Fibroblast of lung (primary cell): ENCODE measurements around the gene NOX4. TPM values are rescaled to one million over a fixed set of nuclear protein-coding genes. Genes with fewer than 3 reads are reported as not detected.
"Not testable (repeated sequence)": the region's sequence is repeated elsewhere in the genome, so short reads cannot be mapped to it uniquely, and the experiment has no call there.

Experiments
- DNase-seq, 2 donors: peaks; one replicate each; pipeline versions ENCODE4 v3.0.0 to v3.0.0-alpha.2; 2010; ENCODE audit warnings: low read depth in 2 of 2
- H2AFZ ChIP-seq: 2 replicates; pipeline ENCODE4 v1.5.1; 2012; ENCODE audit warnings: low read length, control low read depth, inconsistent platforms
- H3K27ac ChIP-seq: 2 replicates; pipeline ENCODE4 v1.5.1; 2011; ENCODE audit warnings: low read length, control low read depth; ENCODE audit not compliant: insufficient read depth
- H3K27me3 ChIP-seq: 2 replicates; pipeline ENCODE4 v1.5.1; 2011; ENCODE audit warnings: mild to moderate bottlenecking, low read length; ENCODE audit not compliant: control insufficient read depth, insufficient read depth
- H3K36me3 ChIP-seq: 2 replicates; pipeline ENCODE4 v1.5.1; 2011; ENCODE audit warnings: low read length; ENCODE audit not compliant: control insufficient read depth, insufficient read depth
- H3K4me1 ChIP-seq: 2 replicates; pipeline ENCODE4 v1.5.1; 2011; ENCODE audit warnings: low read length; ENCODE audit not compliant: control insufficient read depth, insufficient read depth; ENCODE audit errors: extremely low read depth
- H3K4me2 ChIP-seq: 2 replicates; pipeline ENCODE4 v1.5.1; 2011; ENCODE audit warnings: low read length, control low read depth; ENCODE audit not compliant: insufficient read depth; ENCODE audit errors: extremely low read depth
- H3K4me3 ChIP-seq, 4 experiments: fragments of 200-600 bp in 1 of 4; sonication (generic) in 1 of 4; replicated peaks in 1 of 4; 2 replicates each; pipeline ENCODE4 v1.5.1; 2011 to 2016; ENCODE audit warnings: low read length in 4 of 4, low read depth in 3 of 4, mild to moderate bottlenecking in 3 of 4, control low read depth in 2 of 4, inconsistent platforms in 1 of 4, mixed read lengths in 1 of 4; ENCODE audit not compliant: insufficient read depth in 1 of 4; ENCODE audit errors: control extremely low read depth in 1 of 4
- H3K79me2 ChIP-seq: 2 replicates; pipeline ENCODE4 v1.5.1; 2012; ENCODE audit warnings: mild to moderate bottlenecking, low read length, inconsistent platforms; ENCODE audit not compliant: control insufficient read depth, insufficient read depth
- H3K9ac ChIP-seq: 2 replicates; pipeline ENCODE4 v1.5.1; 2011; ENCODE audit warnings: mild to moderate bottlenecking, low read length, control low read depth; ENCODE audit not compliant: insufficient read depth
- H3K9me3 ChIP-seq: 2 replicates; pipeline ENCODE4 v1.5.1; 2012; ENCODE audit warnings: low read depth, low read length; ENCODE audit not compliant: control insufficient read depth, insufficient read depth
- H4K20me1 ChIP-seq: 2 replicates; pipeline ENCODE4 v1.5.1; 2011; ENCODE audit warnings: low read length; ENCODE audit not compliant: control insufficient read depth, insufficient read depth; ENCODE audit errors: extremely low read depth
- EZH2 ChIP-seq: IDR thresholded peaks from 2 replicates; pipeline ENCODE4 v1.5.1; 2012; ENCODE audit warnings: low read length, control low read depth, mild to moderate bottlenecking; ENCODE audit errors: missing control alignments
- polyA plus RNA-seq, 2 donors: library from polyadenylated mRNA; depleted of rRNA in 1 of 2; stranded (reverse) in 1 of 2; unstranded in 1 of 2; fragments of >200 nt; gene quantifications; 2 replicates each; pipeline ENCODE4 v1.2.1, GENCODE V29; 2011 to 2012; ENCODE audit warnings: missing spikeins in 1 of 2
- total RNA-seq: library from RNA; depleted of rRNA; stranded (reverse); fragments of >200 nt; gene quantifications from 2 replicates; pipeline ENCODE4 v1.2.1, GENCODE V29; 2014
- TF ChIP-seq, protein P1 (sequence below), 2 donors: IDR thresholded peaks in 1 of 2; conservative IDR thresholded peaks in 1 of 2; 1 replicate in 1 of 2; 2 replicates in 1 of 2; pipeline ENCODE4 v1.5.1; 2011 to 2012; ENCODE audit warnings: low read length in 2 of 2, control low read depth in 1 of 2, inconsistent platforms in 1 of 2, low read depth in 1 of 2, mild to moderate bottlenecking in 1 of 2

NOX4 gene
- total and polyA plus RNA-seq, 2 donors (not counting 1 experiment from before 2014, with no cell fraction given), result 0.49 to 0.50 TPM

GRCh38 chr11:89433278-89433677 is 57.9 kb downstream of the NOX4 start:
- Histone ChIP-seq H3K9me3 (no peaks in the 10 kb centered on the region), H3K4me1 (no peaks in the 10 kb centered on the region), H2AFZ (no peak overlapping the region), H3K27ac (no peak overlapping the region), H3K9ac (no peak overlapping the region), H3K4me2 (no peak overlapping the region), H3K79me2 (no peaks in the 10 kb centered on the region), H4K20me1 (no peaks in the 10 kb centered on the region), H3K27me3 (no peaks in the 10 kb centered on the region), H3K4me3 (no peak overlapping the region), H3K36me3 (no peaks in the 10 kb centered on the region)
- TF ChIP-seq, protein P1, sequence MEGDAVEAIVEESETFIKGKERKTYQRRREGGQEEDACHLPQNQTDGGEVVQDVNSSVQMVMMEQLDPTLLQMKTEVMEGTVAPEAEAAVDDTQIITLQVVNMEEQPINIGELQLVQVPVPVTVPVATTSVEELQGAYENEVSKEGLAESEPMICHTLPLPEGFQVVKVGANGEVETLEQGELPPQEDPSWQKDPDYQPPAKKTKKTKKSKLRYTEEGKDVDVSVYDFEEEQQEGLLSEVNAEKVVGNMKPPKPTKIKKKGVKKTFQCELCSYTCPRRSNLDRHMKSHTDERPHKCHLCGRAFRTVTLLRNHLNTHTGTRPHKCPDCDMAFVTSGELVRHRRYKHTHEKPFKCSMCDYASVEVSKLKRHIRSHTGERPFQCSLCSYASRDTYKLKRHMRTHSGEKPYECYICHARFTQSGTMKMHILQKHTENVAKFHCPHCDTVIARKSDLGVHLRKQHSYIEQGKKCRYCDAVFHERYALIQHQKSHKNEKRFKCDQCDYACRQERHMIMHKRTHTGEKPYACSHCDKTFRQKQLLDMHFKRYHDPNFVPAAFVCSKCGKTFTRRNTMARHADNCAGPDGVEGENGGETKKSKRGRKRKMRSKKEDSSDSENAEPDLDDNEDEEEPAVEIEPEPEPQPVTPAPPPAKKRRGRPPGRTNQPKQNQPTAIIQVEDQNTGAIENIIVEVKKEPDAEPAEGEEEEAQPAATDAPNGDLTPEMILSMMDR (conservative IDR thresholded peaks at IDR 0.05 in 1 of 2, IDR thresholded peaks at IDR 0.05 in 1 of 2; ENCODE audit: low read depth in 1 of 2, low read length in 2 of 2), result no peak
- no peak for TF ChIP-seq EZH2
- no peak for DNase-seq

GRCh38 chr11:89432182-89432581 is 59.0 kb downstream of the NOX4 start:
- not testable (repeated sequence) for H3K36me3 ChIP-seq, H3K4me3 ChIP-seq, H3K79me2 ChIP-seq, H3K4me2 ChIP-seq, H3K4me1 ChIP-seq, H3K9ac ChIP-seq, H2AFZ ChIP-seq, H3K27ac ChIP-seq, H4K20me1 ChIP-seq, H3K9me3 ChIP-seq, DNase-seq, H3K27me3 ChIP-seq

- H3K9me3 ChIP-seq, H3K79me2 ChIP-seq, H3K4me1 ChIP-seq, H3K27me3 ChIP-seq, H3K36me3 ChIP-seq, H2AFZ ChIP-seq, H4K20me1 ChIP-seq, H3K27ac ChIP-seq, H3K4me2 ChIP-seq, H3K4me3 ChIP-seq, H3K9ac ChIP-seq, DNase-seq: not testable (repeated sequence)
These were observed 64.7 kb downstream of the NOX4 start for GRCh38 chr11:89426501-89426900.

GRCh38 chr11:89421718-89422117 is 69.5 kb downstream of the NOX4 start:
- H3K9me3 ChIP-seq, result no peaks in the 10 kb centered on the region
- no peaks in the 10 kb centered on the region for H3K79me2 ChIP-seq
- H3K4me2 ChIP-seq, result no peak overlapping the region
- H3K27me3 ChIP-seq, result no peaks in the 10 kb centered on the region
- H3K36me3 ChIP-seq, result no peaks in the 10 kb centered on the region
- no peak overlapping the region for H3K9ac ChIP-seq
- no peak overlapping the region for H3K4me3 ChIP-seq
- no peak for TF ChIP-seq EZH2
- TF ChIP-seq, protein P1 (conservative IDR thresholded peaks at IDR 0.05 in 1 of 2, IDR thresholded peaks at IDR 0.05 in 1 of 2; ENCODE audit: low read depth in 1 of 2, low read length in 2 of 2), result no peak
- no peak overlapping the region for H3K27ac ChIP-seq
- no peak for DNase-seq
- H3K4me1 ChIP-seq, result no peaks in the 10 kb centered on the region
- H4K20me1 ChIP-seq, result no peaks in the 10 kb centered on the region
- H2AFZ ChIP-seq, result no peak overlapping the region
